Measurements from ENCODE around the gene HSPD1.

The HSPD1 gene

DNA sequence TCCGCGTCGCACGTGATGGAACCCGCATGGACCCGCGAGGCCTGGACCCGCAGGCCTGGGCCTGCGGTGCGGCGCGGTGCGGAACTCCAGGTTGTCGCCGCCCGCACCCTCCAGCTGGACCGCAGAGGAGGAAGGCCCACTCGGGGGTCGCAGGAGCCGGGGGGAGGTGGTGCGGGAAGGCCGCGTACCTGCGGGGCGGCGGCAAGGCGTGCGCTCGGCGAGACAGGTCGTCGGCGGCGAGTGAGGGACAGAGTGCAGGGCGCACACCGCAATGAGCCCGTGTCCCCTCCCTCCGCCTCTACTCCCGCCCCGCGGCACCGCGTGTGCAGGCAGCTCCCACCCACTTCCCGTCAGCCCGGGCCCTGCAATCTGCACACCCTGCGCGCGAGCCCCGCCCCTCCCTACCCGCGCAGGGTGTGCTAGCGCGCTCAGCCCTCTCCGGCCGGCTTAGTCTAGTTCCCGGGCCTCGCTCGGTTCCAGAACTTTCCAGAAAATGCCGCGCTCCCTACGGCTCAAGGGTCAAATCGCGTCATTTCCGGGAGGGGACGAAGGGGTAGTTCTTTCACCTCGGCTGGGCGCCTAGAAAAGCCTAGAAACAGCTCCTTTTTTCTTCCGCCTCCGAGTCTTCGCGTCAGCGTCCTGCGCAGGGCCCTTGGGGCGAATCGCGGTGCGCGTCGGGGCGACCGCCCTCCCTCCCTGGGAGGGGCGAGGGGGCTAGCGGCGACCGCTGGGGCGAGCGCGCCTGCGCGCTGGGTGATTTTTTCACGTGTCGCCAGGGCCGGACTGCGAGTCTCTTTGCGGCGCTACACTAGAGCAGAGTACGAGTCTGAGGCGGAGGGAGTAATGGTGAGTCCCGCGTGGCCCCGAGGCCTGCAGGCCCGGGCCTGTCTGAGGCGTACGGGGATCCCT is at the start of gene HSPD1, which contains the start of gene HSPE1:
Gene HSPD1, minus strand, starts transcription at position 247 of the 909 bp plus-strand sequence. CDS start 992 bp downstream, outside the sequence.
Gene HSPE1, plus strand, starts transcription at position 786 of the 909 bp plus-strand sequence. Its CDS starts 58 bp downstream, at position 844.
- DNase-seq, result peak; percentile 98 to 99
- H3K4me3 ChIP-seq, result peak within 1 kb of the TSS; percentile 81 to 91
- intact Hi-C loops (cut with DNase I; ENCODE audit: low total_unique reads), result loop anchor here (2.0 kb wide), 1 partner anchor 47 kb away; the partner anchor contains the start of gene COQ10B
- peaks cover 25 to 42% (median 32%) of the 10 kb centered on the region in 3 donors for H3K36me3 ChIP-seq
- TF ChIP-seq, protein P1, sequence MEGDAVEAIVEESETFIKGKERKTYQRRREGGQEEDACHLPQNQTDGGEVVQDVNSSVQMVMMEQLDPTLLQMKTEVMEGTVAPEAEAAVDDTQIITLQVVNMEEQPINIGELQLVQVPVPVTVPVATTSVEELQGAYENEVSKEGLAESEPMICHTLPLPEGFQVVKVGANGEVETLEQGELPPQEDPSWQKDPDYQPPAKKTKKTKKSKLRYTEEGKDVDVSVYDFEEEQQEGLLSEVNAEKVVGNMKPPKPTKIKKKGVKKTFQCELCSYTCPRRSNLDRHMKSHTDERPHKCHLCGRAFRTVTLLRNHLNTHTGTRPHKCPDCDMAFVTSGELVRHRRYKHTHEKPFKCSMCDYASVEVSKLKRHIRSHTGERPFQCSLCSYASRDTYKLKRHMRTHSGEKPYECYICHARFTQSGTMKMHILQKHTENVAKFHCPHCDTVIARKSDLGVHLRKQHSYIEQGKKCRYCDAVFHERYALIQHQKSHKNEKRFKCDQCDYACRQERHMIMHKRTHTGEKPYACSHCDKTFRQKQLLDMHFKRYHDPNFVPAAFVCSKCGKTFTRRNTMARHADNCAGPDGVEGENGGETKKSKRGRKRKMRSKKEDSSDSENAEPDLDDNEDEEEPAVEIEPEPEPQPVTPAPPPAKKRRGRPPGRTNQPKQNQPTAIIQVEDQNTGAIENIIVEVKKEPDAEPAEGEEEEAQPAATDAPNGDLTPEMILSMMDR (IDR thresholded peaks at IDR 0.05), result peak in 1 of 2 experiments; percentile 11
- peaks cover 0 to 55% (median 36%) of the 10 kb centered on the region in 4 donors for H3K4me1 ChIP-seq
- H3K9me3 ChIP-seq, result no peaks in the 10 kb centered on the region
- H3K27ac ChIP-seq, result peak within 1 kb of the TSS; percentile 95 to 97
- no peaks in the 10 kb centered on the region for H3K27me3 ChIP-seq

DNA sequence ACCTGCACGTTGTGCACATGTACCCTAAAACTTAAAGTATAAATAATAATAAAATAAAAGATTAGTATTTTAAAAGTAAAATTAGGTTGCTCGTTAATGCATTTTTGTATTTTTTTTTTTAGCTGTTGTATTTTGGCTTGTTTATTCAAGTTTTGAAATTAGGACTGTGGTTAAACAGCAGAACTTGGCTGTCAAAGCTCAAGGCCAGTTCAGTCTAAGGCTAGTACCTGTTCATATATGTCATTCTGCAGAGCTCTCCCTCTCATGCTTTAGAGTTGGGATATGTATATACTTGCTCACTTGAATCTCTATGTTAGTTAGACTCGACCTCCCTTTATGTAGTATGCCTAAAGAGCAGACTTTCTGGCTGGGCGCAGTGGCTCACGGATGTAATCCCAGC is 48.9 kb upstream of the HSPD1 start:
- no peak for DNase-seq
- H3K9me3 ChIP-seq, result no peaks in the 10 kb centered on the region
- H3K4me3 ChIP-seq, result no peak overlapping the region
- H3K4me1 ChIP-seq, result no peaks in the 10 kb centered on the region
- H3K27ac ChIP-seq, result no peak overlapping the region
- TF ChIP-seq, protein P1 (IDR thresholded peaks at IDR 0.05), result no peak
- H3K36me3 ChIP-seq, result peaks cover 33 to 88% (median 44%) of the 10 kb centered on the region in 3 donors
- no peaks in the 10 kb centered on the region for H3K27me3 ChIP-seq
- intact Hi-C loops (cut with DNase I; ENCODE audit: low total_unique reads), result no loop called here

DNA sequence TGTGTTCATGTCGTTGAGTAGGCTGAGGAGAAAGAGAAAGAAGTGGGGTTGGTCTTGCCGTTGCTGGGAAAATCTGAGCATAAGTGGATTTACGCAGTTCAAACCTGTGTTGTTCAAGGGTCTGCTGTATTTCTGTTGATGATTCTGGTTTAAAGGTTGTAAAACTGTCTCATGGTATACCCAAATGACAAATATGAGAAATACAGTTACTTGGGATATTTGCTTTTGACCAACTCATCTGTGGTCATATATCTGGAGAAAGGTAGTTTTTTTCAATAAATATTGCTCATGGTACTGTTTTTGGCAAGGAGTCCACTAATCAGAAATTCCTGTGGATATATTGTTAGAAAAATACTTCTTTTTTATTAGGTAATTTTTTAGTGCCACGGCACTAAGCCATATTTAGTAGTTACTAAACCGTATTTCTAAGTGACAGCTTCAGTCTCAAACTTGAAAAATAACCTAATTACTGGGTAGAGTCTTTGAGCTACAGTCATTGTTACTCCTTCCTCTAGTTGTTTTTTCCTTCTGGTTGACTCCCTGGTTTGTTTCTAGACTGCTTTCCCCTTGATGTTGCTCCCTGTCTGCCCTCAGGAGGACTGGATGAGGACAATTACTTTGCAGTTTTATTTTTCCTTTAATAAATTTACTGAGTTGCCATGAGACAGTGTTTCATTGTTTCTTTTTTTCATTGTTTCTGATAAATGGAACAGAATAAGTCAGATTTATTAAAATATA is 47.7 kb upstream of the HSPD1 start:
- Histone ChIP-seq H3K27me3 (no peaks in the 10 kb centered on the region), H3K27ac (no peak overlapping the region), H3K4me1 (no peaks in the 10 kb centered on the region), H3K4me3 (no peak overlapping the region), H3K9me3 (no peaks in the 10 kb centered on the region), H3K36me3 (peaks cover 33 to 90% (median 49%) of the 10 kb centered on the region in 3 donors)
- TF ChIP-seq, protein P1 (IDR thresholded peaks at IDR 0.05), result no peak
- intact Hi-C loops (cut with DNase I; ENCODE audit: low total_unique reads), result no loop called here
- no peak for DNase-seq

DNA sequence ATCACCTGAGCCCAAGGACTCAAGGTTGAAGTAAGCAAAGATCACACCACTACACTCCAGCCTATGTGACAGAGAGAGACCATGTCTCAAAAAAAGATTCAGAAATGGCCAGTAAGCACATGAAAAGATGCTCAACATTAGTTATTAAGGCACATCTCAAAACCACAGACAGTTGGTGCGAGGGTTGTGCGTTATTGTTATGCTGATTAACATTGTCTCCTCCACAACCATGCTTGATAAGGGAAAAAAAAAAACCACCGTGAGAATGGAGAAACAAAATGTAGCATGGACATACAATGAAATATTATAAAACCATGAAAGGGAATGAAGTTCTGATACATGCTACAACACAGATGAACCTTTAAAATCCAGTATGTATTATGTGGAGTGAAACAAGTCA is 43.6 kb upstream of the HSPD1 start:
- no peak for DNase-seq
- H3K27me3 ChIP-seq, result no peaks in the 10 kb centered on the region
- no peak overlapping the region for H3K27ac ChIP-seq
- intact Hi-C loops (cut with DNase I; ENCODE audit: low total_unique reads), result no loop called here
- TF ChIP-seq, protein P1 (IDR thresholded peaks at IDR 0.05), result no peak
- H3K9me3 ChIP-seq, result no peaks in the 10 kb centered on the region
- no peak overlapping the region for H3K4me3 ChIP-seq
- peaks cover 24 to 75% (median 41%) of the 10 kb centered on the region in 3 donors for H3K36me3 ChIP-seq
- no peaks in the 10 kb centered on the region for H3K4me1 ChIP-seq

DNA sequence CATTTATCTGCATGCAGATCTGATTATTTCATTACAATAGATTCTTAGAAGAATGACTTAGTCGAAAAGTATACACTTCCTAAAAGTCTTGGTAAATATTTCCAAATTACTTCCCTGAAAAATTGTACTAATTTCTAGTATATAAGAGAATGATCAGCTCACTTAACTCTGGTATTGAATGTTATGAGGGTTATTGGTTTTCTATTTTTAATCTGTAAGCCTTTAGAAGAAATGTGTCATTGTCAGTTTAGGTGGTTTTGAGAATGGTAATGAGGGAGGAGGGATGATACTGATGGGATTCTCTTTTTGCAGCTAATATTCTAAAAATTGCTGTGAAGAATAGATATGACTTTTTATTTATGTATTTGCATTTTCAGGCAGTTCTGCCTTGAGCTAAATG is 40.1 kb upstream of the HSPD1 start:
- H3K36me3 ChIP-seq, result peaks cover 36 to 71% (median 42%) of the 10 kb centered on the region in 3 donors
- no peaks in the 10 kb centered on the region for H3K9me3 ChIP-seq
- DNase-seq, result no peak
- H3K27me3 ChIP-seq, result no peaks in the 10 kb centered on the region
- H3K4me1 ChIP-seq, result no peaks in the 10 kb centered on the region
- intact Hi-C loops (cut with DNase I; ENCODE audit: low total_unique reads), result no loop called here
- TF ChIP-seq, protein P1 (IDR thresholded peaks at IDR 0.05), result no peak
- no peak overlapping the region for H3K27ac ChIP-seq
- H3K4me3 ChIP-seq, result no peak overlapping the region

Data from tibial artery (tissue), 4 donors.